ENCODE measurements around the gene PDK4. TPM values are rescaled to one million over a fixed set of nuclear protein-coding genes. Genes with fewer than 3 reads are reported as not detected.

Gene PDK4
- total RNA-seq (2022; extraction: Qiagen RNA extraction) = 28.0 to 36.2 TPM (median 34.5 TPM) in 5 replicates

GRCh38 chr7:95596198-95597063, at the start of gene PDK4:
Gene PDK4 (minus strand): TSS chr7:95596516. CDS start chr7:95596293, 223 bp downstream.

Other genes starting within 250 kb of the PDK4 start
- gene PON3, start 200.1 kb downstream of the PDK4 start, total RNA-seq (2022; extraction: Qiagen RNA extraction) = 32.5 to 39.3 TPM (median 39.2 TPM) in 5 replicates
- 329 to 370 TPM (median 356 TPM) in 5 replicates for gene PON2, start 161.5 kb downstream of the PDK4 start, total RNA-seq (2022; extraction: Qiagen RNA extraction)
- gene ASB4, start 110.6 kb downstream of the PDK4 start, total RNA-seq (2022; extraction: Qiagen RNA extraction) = 0.12 to 0.47 TPM (median 0.15 TPM) in 5 replicates
- 0.15 to 0.29 TPM (median 0.16 TPM) in 5 replicates for gene DYNC1I1, start 176.0 kb upstream of the PDK4 start, total RNA-seq (2022; extraction: Qiagen RNA extraction)